GM10266 (cell line): ENCODE measurements around the gene ARAP3.

ENCODE experiments used
- DNase-seq: peaks from one replicate; pipeline ENCODE4 v3.0.0; 2012; ENCODE audit errors: extremely low spot score
- CTCF ChIP-seq: IDR thresholded peaks from 2 replicates; pipeline ENCODE4 v1.5.1; 2012; ENCODE audit warnings: mild to moderate bottlenecking, low read depth; ENCODE audit not compliant: control insufficient read depth, insufficient read depth; ENCODE audit errors: missing control alignments

The ARAP3 gene

GRCh38 chr5:141668601-141669265, 13.3 kb downstream of the ARAP3 start:
- no peak for DNase-seq
- TF ChIP-seq CTCF: no peak

GRCh38 chr5:141665995-141666940, 15.8 kb downstream of the ARAP3 start:
- no peak for TF ChIP-seq CTCF
- DNase-seq: no peak

- DNase-seq: peak; percentile 87
- peak; percentile 91 for TF ChIP-seq CTCF
These were observed 17.1 kb downstream of the ARAP3 start for GRCh38 chr5:141664733-141665461.

- DNase-seq: no peak
- no peak for TF ChIP-seq CTCF
These were observed 18.5 kb downstream of the ARAP3 start for GRCh38 chr5:141663506-141663905.

GRCh38 chr5:141662028-141662427, 20.0 kb downstream of the ARAP3 start:
- no peak for TF ChIP-seq CTCF
- no peak for DNase-seq

- TF ChIP-seq CTCF: no peak
- no peak for DNase-seq
These were observed 24.0 kb downstream of the ARAP3 start for GRCh38 chr5:141657937-141658545.
